ENCODE data around the gene HIVEP3.

Gene HIVEP3

DNA sequence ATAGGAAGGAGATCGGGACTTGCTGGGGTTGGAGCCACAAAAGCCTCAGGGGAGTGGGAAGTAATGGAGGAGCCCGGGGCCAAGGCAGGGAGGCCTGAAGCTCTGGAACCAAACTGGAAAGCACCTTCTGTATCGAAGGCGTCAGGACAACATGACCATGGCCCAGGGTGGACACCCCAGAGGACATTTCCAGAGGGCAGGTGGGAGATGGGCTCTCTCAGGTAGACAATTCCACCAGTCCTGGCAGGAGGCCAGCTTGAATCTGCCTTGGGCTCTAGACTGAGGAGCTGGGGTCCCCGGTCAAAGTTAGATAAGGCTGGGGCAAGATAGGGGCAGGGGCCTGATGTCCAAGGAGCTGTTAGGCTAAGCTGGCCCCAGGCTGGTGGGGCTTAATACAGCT lies 329.3 kb downstream of the HIVEP3 start:
- DNase-seq (ENCODE audit: low read depth in 2 of 2, low spot score in 1 of 2): no peak

GRCh38 chr1:41588334-41588875 lies 330.3 kb downstream of the HIVEP3 start:
- no peak for DNase-seq (ENCODE audit: low read depth in 2 of 2, low spot score in 1 of 2)

DNA sequence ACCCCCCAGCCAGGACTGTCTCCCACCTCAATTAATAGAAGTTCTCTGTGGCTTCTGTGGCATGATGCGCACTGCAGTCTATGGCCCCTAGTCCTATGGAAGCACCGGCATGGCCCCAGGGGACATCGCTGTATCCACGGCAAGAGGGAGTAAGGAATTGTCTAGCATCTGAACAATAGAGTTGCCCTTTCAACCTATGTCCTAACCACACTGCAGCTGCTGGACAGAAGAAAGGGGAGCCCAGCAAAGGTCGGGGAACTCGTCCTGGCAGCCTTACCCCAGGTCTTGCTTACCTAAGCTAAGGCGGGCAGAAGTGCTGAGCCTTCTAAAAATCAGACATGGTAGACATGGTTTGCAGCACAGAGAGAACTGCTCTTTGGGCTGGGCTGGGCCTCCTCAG lies 330.9 kb downstream of the HIVEP3 start:
- no peak for DNase-seq (ENCODE audit: low read depth in 2 of 2, low spot score in 1 of 2)

DNA sequence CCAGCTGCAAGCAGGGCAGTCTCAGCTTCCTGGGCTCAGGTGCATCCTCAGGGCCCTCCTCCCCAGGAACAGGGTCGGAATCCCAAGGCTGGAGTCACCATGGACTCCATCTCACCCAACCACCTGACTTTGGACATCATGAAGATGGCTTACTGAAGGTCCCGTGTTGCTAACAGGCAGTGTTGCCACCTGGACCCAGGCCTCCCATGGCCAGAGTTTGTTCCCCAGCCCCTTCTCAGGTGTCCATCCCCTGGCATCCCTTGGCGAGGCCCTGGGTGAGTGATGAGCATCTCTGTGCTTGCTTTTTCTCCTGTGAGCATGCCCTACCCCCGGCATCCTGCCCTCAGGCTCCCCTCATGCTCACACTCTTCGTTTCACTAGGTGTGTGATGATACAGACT lies 332.5 kb downstream of the HIVEP3 start:
- DNase-seq (ENCODE audit: low read depth in 2 of 2, low spot score in 1 of 2): no peak

DNA sequence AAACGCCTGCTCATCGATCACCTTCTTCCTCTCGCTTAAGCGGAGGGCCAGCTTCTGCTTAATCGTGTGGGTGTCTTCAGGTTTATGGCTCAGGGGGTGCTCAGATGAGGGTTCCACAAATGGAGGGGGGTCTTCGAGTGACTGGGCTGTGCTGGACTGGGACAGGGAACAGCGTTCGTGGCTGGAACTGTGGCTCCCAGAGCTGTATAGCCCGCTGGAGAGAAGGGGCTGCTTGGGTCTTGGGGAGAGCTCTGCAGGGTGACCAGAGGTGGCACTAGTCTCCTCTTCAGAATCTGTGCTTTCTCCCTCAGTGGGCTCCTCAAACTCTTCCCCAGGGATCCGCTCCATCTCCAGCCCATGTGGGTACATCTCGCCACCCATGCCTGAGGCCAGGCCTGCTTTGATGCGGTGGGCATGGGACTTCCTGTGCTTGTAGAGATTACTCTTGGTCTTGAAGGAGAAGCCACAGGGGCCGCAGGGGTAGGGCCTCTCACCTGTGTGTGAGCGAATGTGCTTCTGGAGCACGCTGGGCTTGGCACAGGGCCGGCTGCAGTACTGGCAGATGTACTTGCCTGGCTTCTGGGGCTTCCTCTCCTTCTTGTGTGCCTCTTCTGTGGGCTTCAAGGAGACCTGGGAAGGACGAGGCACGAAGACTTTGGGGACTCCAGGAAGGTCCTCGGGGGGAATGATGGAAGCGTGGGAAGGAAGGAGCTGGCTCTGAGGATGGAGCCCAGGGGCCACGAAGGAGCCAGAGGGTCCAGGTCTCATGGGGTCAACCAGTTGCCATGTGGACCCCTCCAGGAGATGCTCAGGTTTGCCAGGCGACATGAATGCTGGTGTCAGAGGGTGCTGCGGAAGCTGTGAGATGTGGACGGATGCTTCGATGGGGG lies 334.8 kb downstream of the HIVEP3 start:
- DNase-seq (ENCODE audit: low read depth in 2 of 2, low spot score in 1 of 2): no peak

GRCh38 chr1:41582851-41583657 lies 335.7 kb downstream of the HIVEP3 start:
- no peak for DNase-seq (ENCODE audit: low read depth in 2 of 2, low spot score in 1 of 2)

- DNase-seq (ENCODE audit: low read depth in 2 of 2, low spot score in 1 of 2): no peak
Observed at GRCh38 chr1:41582351-41582750, 336.4 kb downstream of the HIVEP3 start.

- no peak for DNase-seq (ENCODE audit: low read depth in 2 of 2, low spot score in 1 of 2)
Observed at GRCh38 chr1:41582004-41582325, 336.8 kb downstream of the HIVEP3 start.

DNA sequence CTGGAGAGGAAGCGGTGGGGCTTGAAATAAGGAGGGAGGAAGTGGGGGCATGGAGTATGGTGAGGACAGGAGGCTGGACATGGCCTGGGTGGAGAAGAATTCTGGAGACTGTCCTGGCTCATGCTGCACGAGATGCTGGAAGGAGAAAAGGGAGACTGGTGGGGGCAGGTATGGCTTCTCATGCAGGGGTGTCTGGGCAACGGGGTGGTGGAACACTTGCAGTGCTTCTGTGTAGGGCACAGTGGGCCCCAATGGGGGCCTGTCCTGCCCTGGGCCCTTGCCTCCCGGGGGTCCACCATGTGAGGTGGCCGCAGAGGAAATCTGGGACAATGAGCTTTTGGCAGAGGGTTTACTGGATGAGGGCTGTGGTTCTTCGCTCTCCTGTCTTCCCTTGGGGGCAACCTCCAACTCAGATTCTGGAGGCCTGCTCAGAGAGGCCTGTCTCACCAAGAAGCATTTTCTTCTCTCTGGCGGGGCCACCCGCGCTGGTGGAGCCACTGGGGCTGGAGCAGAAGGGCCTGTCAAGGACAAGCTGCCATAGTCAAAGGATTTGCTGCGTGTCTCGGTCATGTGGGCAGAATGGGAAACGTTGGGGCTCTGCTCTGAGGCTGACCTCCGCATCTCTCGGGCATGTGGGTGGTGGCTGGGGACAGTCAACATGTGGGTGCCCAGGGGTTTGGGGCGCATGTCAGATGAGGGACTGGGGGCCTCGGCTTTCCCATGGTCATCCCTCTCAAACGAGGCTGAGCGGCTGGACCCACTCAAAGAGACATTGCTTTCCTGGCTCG lies 337.3 kb downstream of the HIVEP3 start:
- DNase-seq (ENCODE audit: low read depth in 2 of 2, low spot score in 1 of 2): no peak

- no peak for DNase-seq (ENCODE audit: low read depth in 2 of 2, low spot score in 1 of 2)
Observed at GRCh38 chr1:41580520-41581172, 338.1 kb downstream of the HIVEP3 start.

GRCh38 chr1:41580021-41580420 lies 338.7 kb downstream of the HIVEP3 start:
- no peak for DNase-seq (ENCODE audit: low read depth in 2 of 2, low spot score in 1 of 2)

DNA sequence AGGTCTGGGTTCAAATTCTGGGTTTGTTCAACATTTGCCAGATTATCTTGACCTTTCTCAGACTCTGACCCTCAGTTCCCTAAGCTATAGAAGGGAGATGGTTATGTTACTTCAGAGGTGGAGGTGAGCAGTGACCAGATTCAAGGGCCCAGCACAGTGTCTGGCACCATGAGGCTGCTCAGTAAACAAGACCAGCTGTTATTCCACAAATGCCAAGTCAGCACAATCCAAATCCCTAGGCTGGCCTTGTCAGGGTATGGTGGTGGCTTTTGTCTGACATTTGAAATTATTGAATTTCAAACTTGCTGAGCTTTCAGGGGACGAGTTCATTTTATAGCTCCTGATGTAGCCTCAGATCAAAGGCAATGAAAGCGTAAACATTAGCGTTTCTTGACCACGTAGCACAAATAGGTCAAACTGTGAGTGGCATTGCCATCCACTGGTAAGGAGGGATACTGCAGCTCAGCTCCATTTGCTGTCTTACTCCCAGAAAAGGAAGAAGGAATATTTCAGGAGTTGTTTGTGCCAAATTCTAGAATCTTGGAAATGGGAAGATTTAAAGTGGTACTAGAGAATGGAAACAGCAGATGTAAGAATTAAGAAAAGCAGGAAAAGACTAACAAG lies 339.9 kb downstream of the HIVEP3 start:
- DNase-seq (ENCODE audit: low read depth in 2 of 2, low spot score in 1 of 2): no peak

DNA sequence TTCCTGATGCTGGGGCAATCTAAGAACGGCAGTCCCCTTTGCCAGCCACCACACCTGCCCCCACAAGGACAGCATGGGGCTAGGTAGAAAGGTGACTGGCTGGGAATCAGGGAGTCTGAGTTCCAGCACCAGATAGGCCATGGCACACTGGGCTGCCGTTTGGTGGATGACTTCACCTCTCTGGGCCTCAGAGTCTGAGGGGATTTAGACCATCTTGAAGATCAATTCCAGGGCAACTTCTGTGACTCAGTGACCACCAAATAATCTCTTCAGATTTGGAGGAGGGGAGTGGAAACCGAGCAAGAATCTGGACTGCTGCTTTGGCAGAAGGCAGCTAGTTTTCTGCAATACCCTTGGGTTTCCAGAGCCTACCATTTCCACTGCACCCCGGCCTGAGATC lies 342.1 kb downstream of the HIVEP3 start:
- DNase-seq (ENCODE audit: low read depth in 2 of 2, low spot score in 1 of 2): no peak

DNA sequence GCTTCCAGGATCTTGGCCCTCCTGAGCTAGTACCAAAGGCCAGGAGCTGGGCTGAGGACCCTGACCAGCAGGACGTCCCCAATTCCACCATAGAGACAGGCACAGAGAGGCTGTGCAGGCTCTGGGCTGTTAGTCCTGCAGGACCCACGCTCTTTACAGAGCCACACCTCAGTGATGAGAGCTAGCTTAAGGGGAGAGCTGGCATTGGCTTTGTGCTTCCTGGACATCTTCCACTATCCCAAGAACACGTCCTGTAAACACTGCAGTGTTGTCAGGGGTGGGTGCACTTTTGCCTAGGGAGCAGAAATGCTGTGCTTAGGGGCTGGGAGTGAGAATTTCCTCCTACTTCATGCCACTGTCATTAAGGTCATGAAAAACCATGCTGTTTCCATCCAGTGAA lies 342.5 kb downstream of the HIVEP3 start:
- DNase-seq (ENCODE audit: low read depth in 2 of 2, low spot score in 1 of 2): no peak

GRCh38 chr1:41574842-41575241 lies 343.9 kb downstream of the HIVEP3 start:
- DNase-seq (ENCODE audit: low read depth in 2 of 2, low spot score in 1 of 2): no peak

DNA sequence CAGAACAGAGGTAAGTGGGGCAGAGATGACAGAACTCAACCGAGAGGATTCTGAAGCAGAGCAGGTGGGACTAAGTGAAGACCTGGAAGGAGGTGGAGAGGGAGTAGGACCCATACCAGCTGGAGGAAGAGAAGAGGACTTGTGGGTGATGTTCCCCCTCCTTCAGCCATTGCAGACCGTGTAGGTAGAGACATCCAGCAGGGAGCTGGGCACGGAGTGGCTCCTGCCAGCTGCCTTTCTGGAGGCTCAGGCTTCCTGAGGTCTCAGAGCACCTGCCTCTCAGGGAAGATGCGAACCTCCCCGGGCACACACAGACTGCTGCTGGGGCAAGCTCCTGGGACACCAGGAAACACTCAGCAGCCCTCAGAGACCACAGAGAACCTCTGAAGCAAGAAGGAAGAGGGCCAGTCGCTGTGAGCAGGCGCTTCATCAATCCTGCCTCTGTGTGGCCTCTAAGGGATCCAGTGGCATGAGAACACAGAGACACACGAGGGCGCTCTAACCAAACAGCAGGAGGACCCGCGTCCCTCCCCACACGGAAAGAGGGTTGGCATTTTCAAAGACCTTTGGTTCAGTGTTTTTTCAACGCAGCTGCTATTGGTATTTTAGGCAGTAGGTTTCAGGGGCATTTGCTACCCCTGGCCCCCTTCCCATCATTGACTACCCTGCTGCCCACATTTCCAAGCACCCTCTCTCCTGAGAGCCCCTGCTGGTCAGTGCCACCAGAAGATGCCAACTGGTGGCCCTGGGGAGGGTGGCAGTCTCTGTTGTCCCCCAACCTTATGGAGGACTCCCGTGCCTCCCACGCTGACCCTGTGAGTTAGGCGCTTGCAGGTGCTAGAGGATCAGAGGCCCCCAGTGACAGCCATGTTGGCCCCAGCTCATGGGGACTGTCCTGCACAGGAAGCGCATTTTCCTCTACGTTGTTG lies 344.7 kb downstream of the HIVEP3 start:
- peak; percentile 58 to 66 for DNase-seq (ENCODE audit: low read depth in 2 of 2, low spot score in 1 of 2)

- DNase-seq (ENCODE audit: low read depth in 2 of 2, low spot score in 1 of 2): no peak
Observed at GRCh38 chr1:41573194-41573593, 345.5 kb downstream of the HIVEP3 start.

GRCh38 chr1:41572224-41572623 lies 346.5 kb downstream of the HIVEP3 start:
- DNase-seq (ENCODE audit: low read depth in 2 of 2, low spot score in 1 of 2): no peak

DNA sequence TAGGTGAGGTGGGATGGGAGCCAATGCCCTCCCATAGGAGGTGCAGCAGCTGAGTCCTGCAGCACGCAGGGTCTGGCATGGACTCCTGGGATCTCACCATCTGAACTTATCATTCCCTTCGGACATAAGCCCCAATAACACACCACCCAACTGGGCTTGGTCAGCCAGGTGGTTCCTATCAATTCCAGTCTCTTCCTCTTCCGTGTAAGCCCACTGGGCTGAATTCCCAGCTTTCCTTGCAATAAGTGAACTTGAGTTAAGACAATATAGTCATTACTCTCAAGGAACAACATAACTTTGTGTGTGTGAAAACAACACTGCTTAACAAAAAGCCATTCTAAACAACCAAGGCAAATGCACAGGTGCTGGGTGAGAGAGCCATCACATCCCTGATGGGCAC lies 347.7 kb downstream of the HIVEP3 start:
- DNase-seq (ENCODE audit: low read depth in 2 of 2, low spot score in 1 of 2): no peak

Measured in stimulated activated CD8-positive, alpha-beta memory T cell treated with anti-CD3 and anti-CD28 coated beads, Interleukin-4, amount 100 ng/mL, for 4 hours (primary cell).